PC-9 (cell line): ENCODE data around the gene OR7G2. TPM values are rescaled to one million over a fixed set of nuclear protein-coding genes. Genes with fewer than 3 reads are reported as not detected.

ENCODE experiments used
- BruUV-seq: library from RNA; stranded (reverse); fragments of 400-500 nt; replicated peaks from 2 replicates; lab custom pipeline; 2021; lab: Mats Ljungman, UMichigan
- CTCF ChIA-PET: fragments of 300-600 bp; sonication (Branson Sonifier 250); formaldehyde crosslinking; loops from one replicate; lab custom pipeline; 2022; ENCODE audit warnings: antibody characterized with exemption; lab: Charles Lee
- POLR2A ChIA-PET: fragments of 300-600 bp; sonication (Branson Sonifier 250); formaldehyde crosslinking; loops from one replicate; lab custom pipeline; 2022; ENCODE audit warnings: antibody characterized with exemption; ENCODE audit not compliant: unreplicated experiment; lab: Charles Lee
- DNase-seq, 2 experiments: peaks; one replicate each; pipeline versions ENCODE4 v3.0.0 to v3.0.0-alpha.2; 2015 to 2022; ENCODE audit warnings: mixed read lengths in 1 of 2
- H2AFZ ChIP-seq: fragments of 200-600 bp; sonication (generic); 2 replicates; pipeline ENCODE4 v1.8.1; 2017; ENCODE audit warnings: antibody characterized with exemption
- H3F3A ChIP-seq: fragments of 200-600 bp; sonication (generic); 2 replicates; pipeline ENCODE4 v1.8.1; 2017; ENCODE audit warnings: antibody characterized with exemption, mild to moderate bottlenecking, low read depth; ENCODE audit not compliant: insufficient read depth
- H3K27ac ChIP-seq: fragments of 200-600 bp; sonication (generic); 2 replicates; pipeline ENCODE4 v1.6.1; 2016; ENCODE audit warnings: mixed run types
- H3K27me3 ChIP-seq: fragments of 200-600 bp; sonication (generic); 2 replicates; pipeline ENCODE4 v1.6.1; 2016; ENCODE audit warnings: low read depth, mixed run types; ENCODE audit not compliant: insufficient read depth
- H3K36me3 ChIP-seq: fragments of 200-600 bp; sonication (generic); 2 replicates; pipeline ENCODE4 v1.6.1; 2016; ENCODE audit warnings: low read depth, mixed run types
- H3K4me1 ChIP-seq: fragments of 200-600 bp; sonication (generic); replicated peaks from 2 replicates; pipeline ENCODE4 v1.6.1; 2016; ENCODE audit warnings: mixed run types; ENCODE audit not compliant: insufficient read depth
- H3K4me2 ChIP-seq: fragments of 200-600 bp; sonication (generic); 2 replicates; pipeline ENCODE4 v1.6.1; 2017; ENCODE audit warnings: mixed run types
- H3K4me3 ChIP-seq: fragments of 200-600 bp; sonication (generic); 2 replicates; pipeline ENCODE4 v1.6.1; 2016; ENCODE audit warnings: mixed run types
- H3K79me2 ChIP-seq: fragments of 200-600 bp; sonication (generic); 2 replicates; pipeline ENCODE4 v1.6.1; 2017; ENCODE audit warnings: low read depth, mixed run types
- H3K9me2 ChIP-seq: fragments of 200-600 bp; sonication (generic); 2 replicates; pipeline ENCODE4 v1.8.1; 2017; ENCODE audit warnings: mild to moderate bottlenecking; ENCODE audit not compliant: insufficient read depth
- H3K9me3 ChIP-seq: fragments of 200-600 bp; sonication (generic); 2 replicates; pipeline ENCODE4 v1.8.1; 2016; ENCODE audit warnings: low read depth; ENCODE audit not compliant: insufficient read depth
- H4K20me1 ChIP-seq: fragments of 200-600 bp; sonication (generic); 2 replicates; pipeline ENCODE4 v1.8.1; 2017; ENCODE audit not compliant: insufficient read depth
- EZH2 ChIP-seq: fragments of 200-600 bp; sonication (generic); IDR thresholded peaks from 2 replicates; pipeline ENCODE4 v1.8.0; 2017; ENCODE audit warnings: antibody characterized with exemption, low read depth
- intact Hi-C: fragments of 100-400 bp; cut with micrococcal nuclease; formaldehyde crosslinking; loops from one replicate; pipeline ENCODE4 v1.10.0; 2022; ENCODE audit not compliant: unreplicated experiment
- total RNA-seq: library from RNA; stranded (reverse); gene quantifications from 2 replicates; pipeline ENCODE4 v1.2.3, GENCODE V29; 2021
- TF ChIP-seq, protein P1 (sequence below): fragments of 200-600 bp; sonication (generic); conservative IDR thresholded peaks from 2 replicates; pipeline ENCODE4 v1.6.1; 2017; ENCODE audit warnings: mixed run types, antibody characterized with exemption, mild to moderate bottlenecking, moderate library complexity

The OR7G2 gene
- total RNA-seq, 1 experiment from 2014 or later: not detected

DNA sequence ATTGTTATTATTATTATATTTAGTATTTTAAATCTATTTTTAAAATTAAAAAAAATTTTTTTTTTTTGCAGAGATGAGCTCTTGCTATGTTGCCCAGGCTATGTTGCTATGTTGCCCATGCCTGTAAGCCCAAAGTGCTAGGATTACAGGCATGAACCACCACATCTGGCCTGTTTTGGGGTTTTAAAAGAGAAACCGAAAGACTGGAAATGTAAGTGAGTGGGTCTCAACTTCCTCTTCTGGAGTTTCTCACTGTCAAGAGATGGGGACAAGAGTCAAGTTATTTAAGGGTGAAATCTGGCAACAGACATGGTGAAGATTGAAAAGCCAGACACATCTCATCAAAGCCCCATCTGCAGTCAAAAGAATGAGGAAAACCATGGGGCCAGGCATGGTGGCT lies 23.7 kb upstream of the OR7G2 start:
- intact Hi-C loops: no loop called here
- CTCF ChIA-PET: interaction anchor here (0.6 kb wide), 2 partner anchors 197 to 491 kb away, joined by 3 to 9 read pairs; no protein-coding TSS in a partner anchor
- H3K4me3 ChIP-seq: no peak overlapping the region
- peaks cover 30% of the 10 kb centered on the region for H3K4me1 ChIP-seq
- no peaks in the 10 kb centered on the region for H3K9me2 ChIP-seq
- no peak overlapping the region for H3K4me2 ChIP-seq
- peaks cover 13% of the 10 kb centered on the region; the same call in 1 of the 2 replicates for H3F3A ChIP-seq
- POLR2A ChIA-PET: no interaction called here
- H3K9me3 ChIP-seq: no peaks in the 10 kb centered on the region; the same call in 1 of the 2 replicates
- no peak overlapping the region for H3K27ac ChIP-seq
- no peaks in the 10 kb centered on the region for H3K36me3 ChIP-seq
- BruUV-seq: no TSS peak
- no peak overlapping the region for H2AFZ ChIP-seq
- H3K79me2 ChIP-seq: no peaks in the 10 kb centered on the region
- TF ChIP-seq EZH2: no peak
- TF ChIP-seq, protein P1, sequence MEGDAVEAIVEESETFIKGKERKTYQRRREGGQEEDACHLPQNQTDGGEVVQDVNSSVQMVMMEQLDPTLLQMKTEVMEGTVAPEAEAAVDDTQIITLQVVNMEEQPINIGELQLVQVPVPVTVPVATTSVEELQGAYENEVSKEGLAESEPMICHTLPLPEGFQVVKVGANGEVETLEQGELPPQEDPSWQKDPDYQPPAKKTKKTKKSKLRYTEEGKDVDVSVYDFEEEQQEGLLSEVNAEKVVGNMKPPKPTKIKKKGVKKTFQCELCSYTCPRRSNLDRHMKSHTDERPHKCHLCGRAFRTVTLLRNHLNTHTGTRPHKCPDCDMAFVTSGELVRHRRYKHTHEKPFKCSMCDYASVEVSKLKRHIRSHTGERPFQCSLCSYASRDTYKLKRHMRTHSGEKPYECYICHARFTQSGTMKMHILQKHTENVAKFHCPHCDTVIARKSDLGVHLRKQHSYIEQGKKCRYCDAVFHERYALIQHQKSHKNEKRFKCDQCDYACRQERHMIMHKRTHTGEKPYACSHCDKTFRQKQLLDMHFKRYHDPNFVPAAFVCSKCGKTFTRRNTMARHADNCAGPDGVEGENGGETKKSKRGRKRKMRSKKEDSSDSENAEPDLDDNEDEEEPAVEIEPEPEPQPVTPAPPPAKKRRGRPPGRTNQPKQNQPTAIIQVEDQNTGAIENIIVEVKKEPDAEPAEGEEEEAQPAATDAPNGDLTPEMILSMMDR: no peak
- H3K27me3 ChIP-seq: no peaks in the 10 kb centered on the region
- no peaks in the 10 kb centered on the region for H4K20me1 ChIP-seq
- no peak for DNase-seq

DNA sequence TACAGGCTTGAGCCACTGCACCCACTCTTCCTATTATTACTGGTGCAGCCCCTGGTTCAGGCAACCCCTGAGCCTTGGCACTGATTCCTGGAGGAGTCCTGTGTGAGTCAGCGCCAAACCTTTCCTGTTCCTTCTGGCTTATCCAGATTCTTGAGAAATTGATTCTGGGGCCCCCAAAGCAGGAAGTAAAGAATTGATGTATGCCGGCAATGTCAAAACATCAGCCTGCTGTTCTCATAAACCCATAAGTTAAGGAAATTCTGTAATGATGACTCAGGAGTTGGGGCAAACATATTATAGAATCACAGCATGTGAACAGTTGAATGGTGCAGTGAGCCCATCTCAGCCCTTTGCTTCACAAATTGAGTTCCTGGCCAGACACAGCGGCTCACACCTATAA lies 20.9 kb upstream of the OR7G2 start:
- Histone ChIP-seq H3K79me2 (no peaks in the 10 kb centered on the region), H3K9me3 (no peaks in the 10 kb centered on the region; the same call in 1 of the 2 replicates), H3K27me3 (no peaks in the 10 kb centered on the region), H3F3A (peaks cover 11% of the 10 kb centered on the region; the same call in 1 of the 2 replicates), H3K9me2 (no peaks in the 10 kb centered on the region), H3K36me3 (no peaks in the 10 kb centered on the region), H3K4me1 (peaks cover 30% of the 10 kb centered on the region), H2AFZ (no peak overlapping the region), H3K4me2 (peak overlapping the region; percentile 39), H3K4me3 (no peak overlapping the region), H4K20me1 (no peaks in the 10 kb centered on the region), H3K27ac (peak overlapping the region; percentile 62)
- POLR2A ChIA-PET: no interaction called here
- no TSS peak for BruUV-seq
- CTCF ChIA-PET: no interaction called here
- intact Hi-C loops: no loop called here
- TF ChIP-seq, protein P1: no peak
- TF ChIP-seq EZH2: no peak
- DNase-seq: peak; percentile 44 to 100

DNA sequence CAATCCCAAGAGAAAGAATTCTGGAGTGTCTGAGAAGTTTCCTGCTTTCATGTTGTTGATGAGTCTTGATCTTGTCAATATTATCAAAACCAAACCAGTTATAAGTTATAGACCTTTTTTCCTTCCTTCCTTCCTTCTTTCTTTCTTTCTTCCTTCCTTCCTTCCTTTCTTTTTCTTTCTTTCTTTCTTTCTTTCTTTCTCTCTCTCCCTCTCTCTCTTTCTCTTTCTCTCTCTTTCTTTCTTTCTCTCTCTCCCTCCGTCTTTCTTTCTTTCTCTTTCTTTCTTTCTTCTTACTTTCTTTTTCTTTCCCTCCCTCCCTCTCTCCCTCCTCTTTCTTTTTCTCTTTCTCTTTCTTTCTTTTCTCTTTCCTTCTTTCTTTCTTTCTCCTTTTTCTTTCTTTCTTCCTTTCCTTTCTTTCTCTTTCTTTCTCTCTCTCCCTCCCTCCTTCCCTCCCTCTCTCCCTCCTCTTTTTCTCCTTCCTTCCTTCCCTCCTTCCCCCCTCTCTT lies 19.7 kb upstream of the OR7G2 start, which contains the start of gene OR7G3:
Gene OR7G3, minus strand, starts transcription at position 51 of the 506 bp plus-strand sequence. Its CDS starts 0 bp downstream, at position 51.
- Histone ChIP-seq H3F3A (peaks cover 11% of the 10 kb centered on the region; the same call in 1 of the 2 replicates), H3K79me2 (no peaks in the 10 kb centered on the region), H2AFZ (no peak within 1 kb of the TSS), H3K4me1 (peaks cover 30% of the 10 kb centered on the region), H3K4me2 (no peak within 1 kb of the TSS), H3K9me3 (no peaks in the 10 kb centered on the region; the same call in 1 of the 2 replicates), H3K27ac (peak within 1 kb of the TSS; percentile 62; the same call in 1 of the 2 replicates), H4K20me1 (no peaks in the 10 kb centered on the region), H3K9me2 (no peaks in the 10 kb centered on the region), H3K36me3 (no peaks in the 10 kb centered on the region), H3K4me3 (no peak within 1 kb of the TSS), H3K27me3 (no peaks in the 10 kb centered on the region)
- POLR2A ChIA-PET: no interaction called here
- BruUV-seq: no TSS peak
- CTCF ChIA-PET: no interaction called here
- no peak for DNase-seq
- no peak for TF ChIP-seq EZH2
- intact Hi-C loops: no loop called here
